IMR-90 (cell line): Measurements from ENCODE around the gene DVL2. TPM values are rescaled to one million over a fixed set of nuclear protein-coding genes. Genes with fewer than 3 reads are reported as not detected.
A peak's percentile ranks its signal among the peaks of the same experiment; 100 is the strongest.

Experiments
- ATAC-seq: fragments of 200-7000 bp; cut with Tn5 transposase; 2 replicates; pipeline ENCODE4 v1.9.1; 2020; ENCODE audit warnings: low read depth, mild to moderate bottlenecking, moderate library complexity
- BruUV-seq: library from RNA; stranded (reverse); fragments of 400-500 nt; replicated peaks from 2 replicates; lab custom pipeline; 2021; lab: Mats Ljungman, UMichigan
- CTCF ChIA-PET: fragments of 300-600 bp; formaldehyde crosslinking; extraction: SDS; loops from one replicate; lab custom pipeline; 2021; ENCODE audit warnings: antibody characterized with exemption; lab: Yijun Ruan, JAX
- POLR2A ChIA-PET: fragments of 300-600 bp; sonication (Branson Sonifier 250); formaldehyde crosslinking; loops from one replicate; lab custom pipeline; 2022; ENCODE audit warnings: antibody characterized with exemption; ENCODE audit not compliant: unreplicated experiment; lab: Charles Lee
- DNase-seq: peaks from one replicate; pipeline ENCODE4 v3.0.0; 2013
- H2AFZ ChIP-seq: replicated peaks from 2 replicates; pipeline ENCODE3; 2013; ENCODE audit warnings: low read length, mild to moderate bottlenecking; ENCODE audit not compliant: poor library complexity
- H2AK5ac ChIP-seq: 2 replicates; pipeline ENCODE4 v1.6.1; 2013; ENCODE audit warnings: low read depth, low read length, inconsistent platforms
- H2AK9ac ChIP-seq: replicated peaks from 2 replicates; pipeline ENCODE3; 2013; ENCODE audit warnings: mild to moderate bottlenecking, low read depth, low read length, moderate library complexity; ENCODE audit not compliant: poor library complexity
- H2BK120ac ChIP-seq: 2 replicates; pipeline ENCODE4 v1.6.1; 2013; ENCODE audit warnings: low read depth, low read length, inconsistent platforms
- H2BK15ac ChIP-seq: 3 replicates; pipeline ENCODE4 v1.6.1; 2013; ENCODE audit warnings: low read depth, low read length, inconsistent platforms
- H2BK20ac ChIP-seq: 2 replicates; pipeline ENCODE4 v1.6.1; 2013; ENCODE audit warnings: low read depth, mild to moderate bottlenecking, inconsistent platforms, low read length, moderate library complexity
- H2BK5ac ChIP-seq: 2 replicates; pipeline ENCODE4 v1.6.1; 2013; ENCODE audit warnings: mild to moderate bottlenecking, low read depth, low read length, inconsistent platforms; ENCODE audit not compliant: poor library complexity, severe bottlenecking
- H3K14ac ChIP-seq: replicated peaks from 2 replicates; pipeline ENCODE4 v1.6.1; 2013; ENCODE audit warnings: low read depth, low read length, inconsistent platforms
- H3K18ac ChIP-seq: 2 replicates; pipeline ENCODE4 v1.6.1; 2013; ENCODE audit warnings: low read depth, low read length, control low read depth
- H3K23ac ChIP-seq: 2 replicates; pipeline ENCODE4 v1.6.1; 2013; ENCODE audit warnings: low read depth, low read length, inconsistent platforms
- H3K27ac ChIP-seq: 2 replicates; pipeline ENCODE4 v1.5.1; 2013; ENCODE audit warnings: mild to moderate bottlenecking, control low read depth, low read length; ENCODE audit not compliant: insufficient read depth
- H3K27me3 ChIP-seq: 2 replicates; pipeline ENCODE4 v1.6.1; 2013; ENCODE audit warnings: low read length; ENCODE audit not compliant: control insufficient read depth, insufficient read depth
- H3K36me3 ChIP-seq: 2 replicates; pipeline ENCODE4 v1.6.1; 2013; ENCODE audit warnings: low read length, mixed read lengths; ENCODE audit not compliant: control insufficient read depth, insufficient read depth
- H3K4ac ChIP-seq: 2 replicates; pipeline ENCODE4 v1.6.1; 2013; ENCODE audit warnings: low read depth, low read length, inconsistent platforms
- H3K4me1 ChIP-seq: 2 replicates; pipeline ENCODE4 v1.6.1; 2013; ENCODE audit warnings: low read length, mixed read lengths; ENCODE audit not compliant: control insufficient read depth, insufficient read depth
- H3K4me2 ChIP-seq: 2 replicates; pipeline ENCODE4 v1.6.1; 2013; ENCODE audit warnings: low read depth, mild to moderate bottlenecking, control low read depth, low read length, moderate library complexity
- H3K4me3 ChIP-seq: 2 replicates; pipeline ENCODE4 v1.5.1; 2013; ENCODE audit warnings: low read depth, mild to moderate bottlenecking, control low read depth, low read length, moderate library complexity; ENCODE audit not compliant: insufficient read depth
- H3K56ac ChIP-seq: 2 replicates; pipeline ENCODE4 v1.6.1; 2013; ENCODE audit warnings: low read length, inconsistent platforms; ENCODE audit not compliant: insufficient read depth; ENCODE audit errors: extremely low read depth
- H3K79me1 ChIP-seq, 2 experiments: 2 replicates each; pipeline ENCODE4 v1.6.1; 2013; ENCODE audit warnings: low read length in 2 of 2, inconsistent platforms in 1 of 2, low read depth in 1 of 2
- H3K9ac ChIP-seq: 2 replicates; pipeline ENCODE4 v1.6.1; 2013; ENCODE audit warnings: low read depth, low read length, control low read depth
- H3K9me1 ChIP-seq: 2 replicates; pipeline ENCODE4 v1.6.1; 2013; ENCODE audit warnings: low read length, inconsistent platforms; ENCODE audit not compliant: insufficient read depth
- H3K9me3 ChIP-seq: 2 replicates; pipeline ENCODE4 v1.6.1; 2013; ENCODE audit warnings: low read length; ENCODE audit not compliant: control insufficient read depth, insufficient read depth
- H4K20me1 ChIP-seq: 2 replicates; pipeline ENCODE4 v1.6.1; 2013; ENCODE audit warnings: low read length, inconsistent platforms; ENCODE audit not compliant: insufficient read depth
- H4K5ac ChIP-seq: 2 replicates; pipeline ENCODE4 v1.6.1; 2013; ENCODE audit warnings: mild to moderate bottlenecking, low read depth, low read length, control low read depth
- H4K8ac ChIP-seq, 2 experiments: 2 replicates each; pipeline ENCODE4 v1.6.1; 2013; ENCODE audit warnings: low read depth in 2 of 2, low read length in 2 of 2, control low read depth in 1 of 2, inconsistent platforms in 1 of 2
- H4K91ac ChIP-seq: 2 replicates; pipeline ENCODE4 v1.6.1; 2013; ENCODE audit warnings: low read depth, low read length, inconsistent platforms; ENCODE audit not compliant: insufficient read depth
- BHLHE40 ChIP-seq: fragments of 150-350 bp; IDR thresholded peaks from 2 replicates; pipeline ENCODE4 v1.6.1; 2016; ENCODE audit warnings: mild to moderate bottlenecking, low read depth, low read length
- CEBPB ChIP-seq: IDR thresholded peaks from 2 replicates; pipeline ENCODE4 v1.6.1; 2012; ENCODE audit warnings: low read depth, low read length, improper control_type of control experiment
- CHD1 ChIP-seq: IDR thresholded peaks from 2 replicates; pipeline ENCODE4 v1.6.1; 2012; ENCODE audit warnings: low read depth, low read length, improper control_type of control experiment
- FOS ChIP-seq: fragments of 150-350 bp; IDR thresholded peaks from 2 replicates; pipeline ENCODE4 v1.6.1; 2016; ENCODE audit warnings: low read depth, low read length
- MAFK ChIP-seq: IDR thresholded peaks from 2 replicates; pipeline ENCODE4 v1.6.1; 2012; ENCODE audit warnings: low read depth, low read length, improper control_type of control experiment
- MAZ ChIP-seq: IDR thresholded peaks from 2 replicates; pipeline ENCODE4 v1.6.1; 2012; ENCODE audit warnings: low read depth, mild to moderate bottlenecking, low read length, improper control_type of control experiment, moderate library complexity, borderline replicate concordance
- MXI1 ChIP-seq: IDR thresholded peaks from 2 replicates; pipeline ENCODE4 v1.6.1; 2012; ENCODE audit warnings: low read depth, mild to moderate bottlenecking, low read length, moderate library complexity, borderline replicate concordance
- NFE2L2 ChIP-seq: fragments of 150-350 bp; IDR thresholded peaks from 2 replicates; pipeline ENCODE4 v1.6.1; 2016; ENCODE audit warnings: low read depth, mild to moderate bottlenecking, low read length
- POLR2A ChIP-seq: IDR thresholded peaks from 2 replicates; pipeline ENCODE4 v1.6.1; 2012; ENCODE audit warnings: mild to moderate bottlenecking, low read depth, low read length
- RAD21 ChIP-seq: IDR thresholded peaks from 2 replicates; pipeline ENCODE4 v1.6.1; 2012; ENCODE audit warnings: low read length, improper control_type of control experiment
- RCOR1 ChIP-seq: IDR thresholded peaks from 2 replicates; pipeline ENCODE4 v1.6.1; 2012; ENCODE audit warnings: mild to moderate bottlenecking, low read length, improper control_type of control experiment; ENCODE audit not compliant: insufficient replicate concordance
- RFX5 ChIP-seq: IDR thresholded peaks from 2 replicates; pipeline ENCODE4 v1.8.0; 2012; ENCODE audit warnings: low read depth, mild to moderate bottlenecking, low read length, moderate library complexity
- SMC3 ChIP-seq: fragments of 150-350 bp; IDR thresholded peaks from 2 replicates; pipeline ENCODE4 v1.6.1; 2016; ENCODE audit warnings: low read depth, mild to moderate bottlenecking, antibody characterized with exemption, low read length, moderate library complexity
- USF2 ChIP-seq: fragments of 150-350 bp; IDR thresholded peaks from 2 replicates; pipeline ENCODE4 v1.6.1; 2017; ENCODE audit warnings: mild to moderate bottlenecking, antibody characterized with exemption, low read length, low read depth
- WGBS, 2 experiments: methylation state at CpG; one replicate each; pipeline versions ENCODE4 v1.1.5 to v1.1.7; 2013; ENCODE audit warnings: missing lambda C conversion rate in 2 of 2; ENCODE audit not compliant: insufficient read length in 1 of 2; ENCODE audit errors: extremely low coverage in 2 of 2; 5-methylcytosine and 5-hydroxymethylcytosine counted together
- dilution Hi-C: fragments of 300-500 bp; cut with HindIII; formaldehyde crosslinking; loops from one replicate; pipeline ENCODE4 v1.14.3; 2018; ENCODE audit warnings: low sequenced_read_pairs; ENCODE audit not compliant: unreplicated experiment
- in situ Hi-C: fragments of 300-500 bp; cut with MboI; formaldehyde crosslinking; loops from 3 replicates; pipeline ENCODE4 v1.14.3; 2019; ENCODE audit warnings: low sequenced_read_pairs, inconsistent platforms, mixed read lengths
- intact Hi-C: fragments of 100-400 bp; cut with micrococcal nuclease; formaldehyde crosslinking; loops from 2 replicates; pipeline ENCODE4 v1.10.0; 2022
- polyA plus RNA-seq, 3 experiments: library from polyadenylated mRNA; depleted of rRNA; stranded (reverse); fragments of >200 nt; gene quantifications; 2 replicates each; pipeline ENCODE4 v1.2.3, GENCODE V29; 2012; ENCODE audit warnings: low replicate concordance in 1 of 3
- total RNA-seq: library from RNA; depleted of rRNA; stranded (reverse); fragments of >200 nt; gene quantifications from 2 replicates; pipeline ENCODE4 v1.2.3, GENCODE V29; 2012
- TF ChIP-seq, protein P1 (sequence below): conservative IDR thresholded peaks from 2 replicates; pipeline ENCODE4 v1.5.1; 2012; ENCODE audit warnings: mild to moderate bottlenecking, low read depth, low read length, improper control_type of control experiment
- TF ChIP-seq, protein P2 (sequence below): fragments of 150-350 bp; IDR thresholded peaks from 2 replicates; pipeline ENCODE4 v1.6.1; 2016; ENCODE audit warnings: low read depth, mild to moderate bottlenecking, low read length, moderate library complexity, borderline replicate concordance

Gene DVL2
- total and polyA plus RNA-seq, 2 of the 4 experiments (the other 2 are of a cell fraction) = 11.8 to 21.3 TPM

- Histone ChIP-seq H3K23ac (no peak overlapping the region), H3K27me3 (no peaks in the 10 kb centered on the region), H3K4me2 (no peak overlapping the region), H3K36me3 (peaks cover 28% of the 10 kb centered on the region), H2AK9ac (peak overlapping the region; percentile 32), H4K91ac (peak overlapping the region; percentile 97; the same call in 1 of the 2 replicates), H3K79me1 (peaks cover 12 to 88% of the 10 kb centered on the region in 2 experiments), H3K18ac (no peak overlapping the region), H2AFZ (peak overlapping the region; percentile 95), H2BK20ac (no peak overlapping the region), H2BK120ac (no peak overlapping the region), H3K9me3 (no peaks in the 10 kb centered on the region), H3K9ac (no peak overlapping the region), H3K4me1 (peaks cover 28% of the 10 kb centered on the region), H3K4ac (peak overlapping the region; percentile 99; the same call in 1 of the 2 replicates), H2BK5ac (peak overlapping the region; percentile 86), H4K5ac (no peak overlapping the region; the same call in 1 of the 2 replicates), H3K27ac (no peak overlapping the region), H3K4me3 (no peak overlapping the region), H3K56ac (no peak overlapping the region), H4K20me1 (peaks cover 60% of the 10 kb centered on the region), H3K14ac (no peak overlapping the region), H4K8ac (peak overlapping the region; percentile 99; a peak in 3 of 4 replicates), H2BK15ac (0 out of 3 replicates have a peak overlapping the region, but pooled peaks have one; percentile 78), H3K9me1 (peaks cover 26% of the 10 kb centered on the region), H2AK5ac (peak overlapping the region; percentile 93)
- no peak for ATAC-seq
- in situ Hi-C loops = no loop called here
- DNase-seq = no peak
- dilution Hi-C loops = no loop called here
- whole genome bisulfite sequencing, 2 experiments = 100% methylated on average over 1 of the region's 6 CpGs; no CpG with 5 or more reads in 1 of the 2 experiments
- TF ChIP-seq RAD21 = no peak
- no peak for TF ChIP-seq MAFK
- TF ChIP-seq, protein P1, sequence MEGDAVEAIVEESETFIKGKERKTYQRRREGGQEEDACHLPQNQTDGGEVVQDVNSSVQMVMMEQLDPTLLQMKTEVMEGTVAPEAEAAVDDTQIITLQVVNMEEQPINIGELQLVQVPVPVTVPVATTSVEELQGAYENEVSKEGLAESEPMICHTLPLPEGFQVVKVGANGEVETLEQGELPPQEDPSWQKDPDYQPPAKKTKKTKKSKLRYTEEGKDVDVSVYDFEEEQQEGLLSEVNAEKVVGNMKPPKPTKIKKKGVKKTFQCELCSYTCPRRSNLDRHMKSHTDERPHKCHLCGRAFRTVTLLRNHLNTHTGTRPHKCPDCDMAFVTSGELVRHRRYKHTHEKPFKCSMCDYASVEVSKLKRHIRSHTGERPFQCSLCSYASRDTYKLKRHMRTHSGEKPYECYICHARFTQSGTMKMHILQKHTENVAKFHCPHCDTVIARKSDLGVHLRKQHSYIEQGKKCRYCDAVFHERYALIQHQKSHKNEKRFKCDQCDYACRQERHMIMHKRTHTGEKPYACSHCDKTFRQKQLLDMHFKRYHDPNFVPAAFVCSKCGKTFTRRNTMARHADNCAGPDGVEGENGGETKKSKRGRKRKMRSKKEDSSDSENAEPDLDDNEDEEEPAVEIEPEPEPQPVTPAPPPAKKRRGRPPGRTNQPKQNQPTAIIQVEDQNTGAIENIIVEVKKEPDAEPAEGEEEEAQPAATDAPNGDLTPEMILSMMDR = no peak
- no peak for TF ChIP-seq BHLHE40
- TF ChIP-seq FOS = no peak
- no peak for TF ChIP-seq NFE2L2
- no peak for TF ChIP-seq CEBPB
- TF ChIP-seq MXI1 = no peak
- no peak for TF ChIP-seq USF2
- TF ChIP-seq MAZ = no peak
- no peak for TF ChIP-seq RFX5
- TF ChIP-seq SMC3 = no peak
- no peak for TF ChIP-seq CHD1
- TF ChIP-seq, protein P2, sequence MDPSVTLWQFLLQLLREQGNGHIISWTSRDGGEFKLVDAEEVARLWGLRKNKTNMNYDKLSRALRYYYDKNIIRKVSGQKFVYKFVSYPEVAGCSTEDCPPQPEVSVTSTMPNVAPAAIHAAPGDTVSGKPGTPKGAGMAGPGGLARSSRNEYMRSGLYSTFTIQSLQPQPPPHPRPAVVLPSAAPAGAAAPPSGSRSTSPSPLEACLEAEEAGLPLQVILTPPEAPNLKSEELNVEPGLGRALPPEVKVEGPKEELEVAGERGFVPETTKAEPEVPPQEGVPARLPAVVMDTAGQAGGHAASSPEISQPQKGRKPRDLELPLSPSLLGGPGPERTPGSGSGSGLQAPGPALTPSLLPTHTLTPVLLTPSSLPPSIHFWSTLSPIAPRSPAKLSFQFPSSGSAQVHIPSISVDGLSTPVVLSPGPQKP = no peak
- no peak for TF ChIP-seq RCOR1
- TF ChIP-seq POLR2A = no peak
- no TSS peak for BruUV-seq
- intact Hi-C loops = no loop called here
- ChIA-PET POLR2A (interaction anchor here (0.6 to 1.4 kb wide), 2 partner anchors 10 to 386 kb away, joined by 4 to 9 read pairs; no protein-coding TSS in a partner anchor), CTCF (no interaction called here)
Measured at GRCh38 chr17:7218758-7219157, 15.6 kb downstream of the DVL2 start.
